Stimulated activated CD4-positive, alpha-beta T cell treated with anti-CD3 and anti-CD28 coated beads, Interleukin-4, amount 100 ng/mL, for 1 hour (primary cell): Measurements from ENCODE around the gene LMX1B.
"Not testable (repeated sequence)": the region's sequence is repeated elsewhere in the genome, so short reads cannot be mapped to it uniquely, and the experiment has no call there.

Source experiments
- DNase-seq: peaks from one replicate; pipeline ENCODE4 v3.0.0-alpha.2; 2020

Gene LMX1B

DNA sequence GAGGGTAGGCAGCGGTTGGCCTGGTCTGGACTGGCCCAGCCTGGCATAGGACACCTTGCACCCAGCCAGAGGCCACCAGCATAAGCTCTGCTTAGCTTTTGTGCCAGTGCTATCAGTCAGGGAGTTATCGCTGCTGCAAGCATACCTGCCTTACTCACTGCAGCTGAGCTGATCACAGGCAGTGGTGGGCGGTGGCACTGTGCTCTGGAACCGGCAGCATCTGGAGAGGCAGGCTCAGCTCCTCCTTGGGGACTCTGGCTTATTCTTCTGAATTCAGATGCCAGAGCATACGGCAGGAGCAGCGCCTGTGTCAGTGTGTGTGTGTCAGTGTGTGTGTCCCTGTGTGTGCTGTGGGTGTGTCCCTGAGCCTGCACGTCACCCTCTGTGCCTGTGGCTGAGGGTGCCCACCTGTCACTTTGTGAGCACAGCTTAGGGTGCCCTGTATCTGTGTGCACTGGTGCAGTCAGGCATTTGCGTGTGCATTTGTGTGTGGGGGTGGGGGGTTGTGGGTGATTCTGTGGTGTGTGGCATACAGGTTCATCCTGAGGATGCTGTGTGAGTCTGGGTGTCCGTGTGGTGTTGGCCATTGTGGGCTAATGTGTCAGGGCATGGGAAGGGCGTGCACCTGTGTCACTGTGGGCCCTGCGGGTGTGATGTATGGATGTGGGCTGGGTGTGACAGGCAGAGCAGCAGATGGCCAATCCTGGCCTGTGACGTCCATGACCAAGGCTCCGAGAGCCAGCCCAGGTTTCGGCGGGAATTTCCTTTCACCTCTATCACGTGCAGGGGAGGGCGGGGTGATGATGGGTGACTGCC, 23.5 kb downstream of the LMX1B start:
- DNase-seq, result no peak

DNA sequence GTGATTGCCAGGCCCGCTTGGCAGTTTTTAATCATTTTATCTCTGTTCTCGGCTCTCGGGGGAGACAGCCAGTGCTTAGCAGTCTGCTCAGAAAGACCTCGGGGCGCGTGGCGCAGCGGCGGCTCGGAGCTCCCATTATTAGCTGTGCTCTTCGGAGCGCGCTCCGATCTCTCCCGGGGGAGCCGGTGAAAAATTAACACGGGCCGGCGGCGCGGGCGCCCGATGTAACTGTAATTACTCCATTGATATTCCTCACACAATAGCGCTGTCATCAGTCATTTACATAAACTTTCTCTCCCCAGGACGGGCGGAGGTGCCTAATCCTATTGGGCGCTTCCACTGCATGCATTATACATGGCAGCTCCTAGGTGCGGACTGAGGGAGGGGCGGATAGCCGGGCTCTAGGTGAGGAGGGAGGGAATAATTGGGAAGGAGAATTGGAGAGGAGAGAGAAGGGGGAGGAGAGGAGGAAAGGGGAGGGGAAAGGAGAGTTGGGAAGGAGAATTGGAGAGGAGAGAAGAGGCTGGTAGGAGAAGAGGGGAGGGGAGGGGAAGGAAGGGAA, 24.9 kb downstream of the LMX1B start:
- DNase-seq, result no peak

DNA sequence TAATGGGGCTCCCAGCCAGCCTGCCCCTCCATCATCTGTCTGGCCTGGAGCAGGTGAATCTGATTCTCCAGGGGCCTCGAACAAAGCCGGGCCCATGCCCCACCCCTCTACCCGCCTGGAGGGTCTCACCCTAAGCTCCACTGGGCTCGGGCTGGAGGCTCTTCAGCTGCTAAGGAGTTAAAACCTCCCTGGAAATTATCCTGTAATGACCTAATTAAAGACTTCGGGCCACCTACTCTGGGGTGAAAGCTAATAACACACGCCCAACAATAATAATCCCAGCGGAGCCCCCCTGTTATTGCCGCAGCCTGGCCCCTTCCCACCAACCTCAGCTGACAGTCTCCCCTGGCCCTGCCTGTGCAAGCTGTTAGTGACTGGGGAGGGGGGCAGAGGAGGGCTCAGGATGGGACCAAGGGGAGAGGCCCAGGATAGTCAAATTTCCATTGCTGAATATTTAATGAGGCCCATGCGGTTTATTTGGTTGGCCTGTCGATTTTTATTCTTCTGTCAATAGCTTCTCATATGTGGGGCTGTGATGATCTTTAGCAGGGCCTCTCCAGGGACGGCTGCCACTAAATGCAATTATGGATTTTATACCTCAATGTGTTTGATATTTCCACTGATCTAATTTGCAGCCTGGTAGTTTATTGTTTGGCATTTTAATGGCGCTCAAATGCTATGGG, 25.7 kb downstream of the LMX1B start:
- no peak for DNase-seq

DNA sequence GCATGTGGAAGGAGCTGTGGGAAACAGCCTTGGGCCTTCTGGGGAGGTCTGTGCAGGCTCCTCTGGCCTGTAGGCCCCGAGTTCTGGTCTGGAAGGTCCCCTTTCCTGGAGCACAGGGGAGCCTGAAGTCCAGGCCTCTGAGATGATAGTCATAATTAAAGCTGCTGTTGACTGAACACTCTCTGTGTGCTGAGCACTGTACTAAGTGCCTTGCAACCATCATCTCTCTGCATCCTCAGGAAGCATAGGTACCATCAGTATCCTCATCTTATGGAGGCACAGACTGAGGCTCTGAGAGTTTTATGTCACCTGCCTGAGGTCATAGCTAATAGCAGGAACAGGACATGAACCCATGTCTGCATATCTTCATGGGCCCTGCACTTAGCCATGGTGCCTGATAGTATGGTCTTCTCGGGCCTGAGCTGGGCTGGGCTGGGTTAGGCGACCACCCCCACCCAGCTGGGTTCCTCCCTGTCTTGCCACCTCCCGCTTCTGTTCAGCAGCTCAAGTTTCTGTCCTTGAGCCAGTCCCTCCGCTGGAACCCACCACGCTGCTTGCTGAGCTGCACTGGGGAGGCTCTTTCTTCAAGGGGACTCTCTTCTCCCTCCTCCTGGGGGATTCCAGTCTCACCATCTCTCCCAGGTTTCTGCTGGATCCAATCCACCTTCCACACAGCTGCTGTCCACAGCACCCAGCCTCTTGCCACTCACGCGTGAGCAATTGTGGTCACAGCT, 27.6 kb downstream of the LMX1B start:
- no peak for DNase-seq

DNA sequence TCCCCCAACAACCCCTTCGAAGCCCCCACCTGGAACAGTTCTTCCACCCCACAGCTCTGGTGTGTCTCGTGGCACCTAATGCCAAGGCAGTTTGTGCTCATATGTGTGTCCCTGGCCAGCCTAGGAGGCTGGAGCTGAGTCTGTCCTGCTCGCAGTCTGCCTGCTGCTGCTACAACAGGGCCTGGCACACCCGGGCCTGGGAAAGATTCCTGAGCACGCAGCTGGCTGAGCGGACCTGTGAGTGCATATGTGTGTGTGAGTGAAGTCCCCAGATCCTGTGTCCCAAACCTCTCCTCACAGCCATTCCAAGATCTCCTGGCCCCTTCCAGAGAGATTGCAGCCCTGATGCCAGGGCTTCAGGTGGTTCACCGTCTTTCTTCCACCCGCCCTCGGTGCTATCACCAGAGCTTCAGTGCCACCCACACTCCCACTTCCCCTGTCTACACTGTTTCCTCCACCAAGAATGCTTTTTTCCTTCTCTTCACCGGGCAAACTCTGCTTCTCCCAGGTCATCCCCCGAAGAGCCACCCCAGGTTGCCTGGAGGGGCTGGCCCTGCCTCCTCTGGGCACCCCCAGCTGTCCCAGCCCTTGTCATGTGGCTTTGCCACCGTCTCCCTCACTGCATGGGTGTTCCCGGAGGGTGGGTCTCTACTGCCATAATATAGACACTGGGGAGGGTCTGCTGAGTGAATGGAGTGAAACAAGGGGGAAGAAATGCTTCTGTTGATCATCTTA, 28.4 kb downstream of the LMX1B start:
- DNase-seq, result no peak

DNA sequence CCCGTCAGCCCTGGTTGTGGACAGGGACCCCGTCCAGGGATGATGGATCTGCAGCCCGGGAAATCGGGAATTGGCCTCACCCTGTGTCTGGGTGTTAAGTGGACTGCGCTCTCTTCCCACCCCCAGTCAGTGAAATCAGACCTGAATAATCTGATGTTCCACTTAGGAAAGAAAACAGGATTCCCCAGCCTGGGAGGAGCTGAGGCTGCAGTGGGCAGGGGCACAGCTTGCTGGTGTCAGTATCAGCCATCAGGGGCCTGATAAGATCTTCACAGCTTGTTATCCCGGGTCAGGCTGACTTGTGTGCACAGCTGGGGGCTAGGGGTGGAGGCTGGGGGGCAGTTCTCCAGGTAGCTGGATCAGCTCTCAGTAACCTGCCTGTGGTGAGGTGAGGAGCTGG, 29.1 kb downstream of the LMX1B start:
- no peak for DNase-seq

DNA sequence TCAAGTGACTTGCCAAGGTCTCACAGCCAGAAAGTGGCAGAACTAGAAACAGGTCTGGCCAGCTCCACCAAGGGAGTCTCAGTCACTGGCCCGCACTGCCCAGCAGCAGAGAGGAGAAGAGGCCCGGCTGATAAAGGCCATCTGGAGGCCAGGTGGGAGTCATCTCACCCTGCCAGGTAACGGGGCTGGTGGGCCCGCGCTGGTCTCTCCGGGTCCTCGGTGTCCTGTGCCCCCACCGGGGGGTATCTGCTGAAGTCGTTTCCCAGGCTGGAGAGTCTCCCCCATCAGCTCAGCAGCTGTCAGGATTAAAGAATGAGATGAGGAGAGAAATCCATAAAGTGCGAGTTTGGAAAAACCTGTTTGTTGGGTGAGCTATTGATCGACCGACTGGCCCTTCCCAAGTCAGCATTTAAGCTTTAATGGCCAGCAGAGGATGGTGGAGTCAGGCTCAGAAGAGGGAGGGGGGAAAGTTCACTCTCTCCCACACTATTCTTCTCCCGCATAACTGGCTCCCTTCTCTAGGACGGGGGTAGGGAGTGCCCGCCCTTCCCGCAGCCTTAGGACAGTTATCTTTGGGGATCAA, 30.3 kb downstream of the LMX1B start:
- DNase-seq, result no peak

DNA sequence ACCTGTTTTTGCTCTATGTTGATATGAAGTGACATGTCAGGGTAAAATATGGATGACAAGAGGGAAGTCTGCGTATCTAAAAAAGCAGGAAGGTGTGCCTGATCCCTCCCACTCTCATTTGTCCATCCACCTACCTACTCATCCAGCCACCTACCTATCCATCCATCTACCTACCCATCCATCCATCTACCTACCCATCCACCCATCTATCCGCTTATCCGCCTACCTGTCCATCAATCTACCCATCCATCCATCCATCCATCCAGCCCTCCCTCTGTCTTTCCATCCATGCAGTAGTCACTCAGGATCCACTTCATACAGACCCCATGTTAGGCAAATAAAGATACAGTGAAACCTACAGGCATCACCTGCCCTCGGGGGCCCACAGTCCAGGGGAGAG, 32.4 kb downstream of the LMX1B start:
- no peak for DNase-seq

DNA sequence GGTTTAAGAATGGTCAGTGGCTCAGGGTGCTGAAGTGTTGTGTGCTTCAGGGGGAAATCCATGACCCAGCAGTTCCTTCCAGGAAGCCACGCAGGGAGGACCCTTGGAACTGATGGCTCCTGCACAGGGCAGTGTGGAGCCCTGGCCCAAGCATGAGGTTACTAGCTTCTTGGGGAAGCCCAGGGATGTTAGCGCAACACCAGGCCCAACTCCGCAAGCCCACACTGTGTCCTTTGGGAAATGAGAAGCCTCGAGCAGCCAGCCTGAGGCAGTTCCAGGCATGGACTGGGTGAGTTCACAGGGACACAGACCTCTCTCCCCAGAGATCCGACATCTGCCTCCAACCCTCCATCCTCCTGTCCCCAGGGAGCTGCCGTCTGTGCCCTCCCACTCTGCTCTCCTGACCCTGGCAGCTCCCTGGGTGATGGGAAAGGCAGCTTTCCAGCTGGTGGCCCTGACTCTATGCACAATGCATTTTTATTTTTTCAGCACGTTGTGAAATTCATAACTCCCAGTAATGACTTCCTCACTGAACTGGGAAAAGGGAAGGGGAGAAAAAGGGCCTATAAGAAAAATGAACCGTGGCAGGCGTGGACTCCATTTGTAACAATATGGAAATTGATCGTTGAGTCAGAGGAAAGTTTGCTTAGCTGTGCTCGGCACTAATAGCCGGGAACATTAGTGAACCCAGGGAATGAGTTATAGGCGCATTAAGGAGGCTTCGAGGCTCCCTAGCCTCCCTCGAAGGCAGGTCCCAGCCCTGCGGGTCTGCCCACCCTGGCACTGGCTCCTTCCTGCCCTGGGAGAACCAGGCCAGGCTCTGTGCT, 34.1 kb downstream of the LMX1B start:
- DNase-seq, result no peak

DNA sequence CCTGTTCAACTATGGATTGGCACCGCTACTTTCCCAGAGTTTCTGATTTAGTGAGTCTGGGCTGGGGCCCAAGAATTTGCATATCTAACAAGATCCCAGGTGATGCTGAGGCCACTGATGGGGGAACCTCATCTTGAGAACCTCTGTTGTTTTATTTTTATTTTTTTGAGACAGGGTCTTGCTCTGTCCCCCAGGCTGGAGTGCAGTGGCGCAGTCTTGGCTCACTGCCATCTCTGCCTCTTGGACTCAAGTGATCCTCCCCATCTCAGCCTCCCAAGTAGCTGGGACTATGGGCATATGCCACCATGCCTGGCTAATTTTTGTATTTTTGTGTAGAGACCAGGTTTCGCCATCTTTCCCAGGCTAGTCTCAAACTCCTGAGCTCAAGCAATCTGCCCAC, 35.7 kb downstream of the LMX1B start:
- no peak for DNase-seq

DNA sequence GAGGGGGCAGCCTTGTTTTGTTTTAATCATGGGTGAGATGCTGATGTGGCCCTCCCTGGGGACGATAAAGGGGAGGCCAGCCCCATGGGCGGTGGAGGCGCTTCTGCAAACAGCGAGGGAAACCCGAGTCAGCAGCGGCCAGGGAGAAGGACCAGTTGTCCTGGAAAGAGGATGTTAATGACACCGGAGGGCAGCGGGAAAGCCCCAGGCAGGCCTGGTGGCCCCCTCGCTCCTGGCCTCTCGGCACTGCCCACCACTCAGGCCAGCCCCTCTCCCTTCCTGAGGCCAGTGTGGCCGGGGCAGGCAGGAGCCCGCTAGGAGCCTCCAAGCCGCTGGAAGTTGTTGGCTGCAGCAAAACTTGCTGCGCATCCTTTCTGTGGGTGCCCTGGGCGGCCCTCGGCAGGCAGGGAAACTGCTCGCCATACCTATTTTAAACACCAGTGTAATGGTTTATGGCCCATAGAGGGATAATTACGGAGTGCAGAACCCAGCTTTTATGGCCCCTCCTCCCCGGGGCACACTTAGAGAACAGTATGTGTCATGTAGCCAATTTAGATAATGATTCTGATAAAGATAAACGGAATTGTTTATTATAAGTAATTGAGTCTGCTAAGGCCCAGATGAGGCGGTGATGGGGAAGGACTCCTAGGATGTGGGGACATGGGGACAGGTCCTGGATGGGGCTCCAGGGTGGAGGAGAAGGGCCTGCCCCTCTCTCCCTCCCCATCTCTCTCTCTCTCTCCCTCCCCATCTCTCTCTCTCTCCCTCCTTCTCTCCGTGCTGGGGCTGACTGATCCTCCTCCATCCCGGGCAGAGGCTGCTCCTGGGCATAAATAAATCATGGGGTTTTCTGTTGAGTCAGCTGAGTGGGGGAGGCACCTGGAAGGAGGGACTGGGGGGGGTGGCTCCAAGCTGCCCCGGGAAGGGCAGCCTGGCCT, 36.9 kb downstream of the LMX1B start:
- no peak for DNase-seq

DNA sequence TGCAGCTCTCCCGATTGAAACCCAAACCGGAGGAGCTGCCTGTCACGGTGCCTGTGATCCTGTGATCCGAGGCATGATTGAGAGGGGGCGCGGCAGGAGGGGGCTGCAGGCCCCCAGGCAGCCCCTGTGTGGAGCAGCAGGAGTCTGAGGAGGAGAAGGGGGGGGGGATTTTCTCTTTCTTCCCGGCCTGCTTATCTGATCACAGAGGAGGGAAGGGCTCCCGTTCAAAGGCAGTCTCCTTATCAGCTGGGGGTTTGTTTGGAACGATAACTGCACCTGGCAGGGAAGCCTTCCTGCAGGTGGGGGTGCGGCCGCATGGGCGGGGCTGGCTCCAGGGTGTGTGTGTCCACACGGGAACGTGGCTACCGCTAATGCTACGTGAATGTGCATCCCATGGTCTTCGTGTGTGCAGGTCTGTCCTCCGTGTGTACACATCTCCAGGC, 38.4 kb downstream of the LMX1B start:
- DNase-seq, result no peak

DNA sequence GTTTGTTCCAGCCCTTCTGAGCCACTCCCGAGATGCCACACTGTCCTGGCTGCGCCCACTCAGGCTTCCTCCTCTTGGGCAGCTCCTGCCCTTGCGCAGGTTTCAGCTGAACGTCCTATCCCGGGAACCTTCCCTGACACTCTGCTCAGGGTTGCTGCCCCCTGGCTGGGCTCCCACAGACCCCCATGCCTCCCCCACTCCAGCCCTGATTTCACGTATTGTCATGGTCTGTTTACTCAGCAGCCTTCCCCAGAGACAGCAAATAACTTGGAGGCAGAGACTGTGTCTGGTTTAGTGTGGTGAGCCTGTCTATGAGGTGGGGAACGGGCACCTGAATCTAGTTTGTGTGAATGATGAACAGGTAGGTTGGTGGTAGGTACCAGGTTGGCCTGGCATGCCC, 40.4 kb downstream of the LMX1B start:
- no peak for DNase-seq

DNA sequence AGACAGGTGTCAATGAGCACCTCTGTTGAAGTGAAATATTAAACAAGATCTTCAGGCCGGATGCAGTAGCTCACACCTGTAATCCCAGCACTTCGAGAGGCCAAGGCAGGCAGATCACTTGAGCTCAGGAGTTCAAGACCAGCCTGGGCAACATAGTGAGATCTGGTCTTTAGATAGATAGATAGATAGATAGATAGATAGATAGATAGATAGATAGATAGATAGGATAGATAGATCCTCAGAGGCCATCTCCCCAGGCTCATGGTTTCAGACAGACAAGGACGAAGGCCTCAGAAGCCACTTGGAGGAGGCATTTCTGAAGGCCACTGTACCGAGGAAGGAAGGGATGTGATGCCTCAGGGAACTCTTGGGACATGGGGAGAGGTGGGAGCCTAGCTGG, 42.5 kb downstream of the LMX1B start:
- not testable (repeated sequence) for DNase-seq

DNA sequence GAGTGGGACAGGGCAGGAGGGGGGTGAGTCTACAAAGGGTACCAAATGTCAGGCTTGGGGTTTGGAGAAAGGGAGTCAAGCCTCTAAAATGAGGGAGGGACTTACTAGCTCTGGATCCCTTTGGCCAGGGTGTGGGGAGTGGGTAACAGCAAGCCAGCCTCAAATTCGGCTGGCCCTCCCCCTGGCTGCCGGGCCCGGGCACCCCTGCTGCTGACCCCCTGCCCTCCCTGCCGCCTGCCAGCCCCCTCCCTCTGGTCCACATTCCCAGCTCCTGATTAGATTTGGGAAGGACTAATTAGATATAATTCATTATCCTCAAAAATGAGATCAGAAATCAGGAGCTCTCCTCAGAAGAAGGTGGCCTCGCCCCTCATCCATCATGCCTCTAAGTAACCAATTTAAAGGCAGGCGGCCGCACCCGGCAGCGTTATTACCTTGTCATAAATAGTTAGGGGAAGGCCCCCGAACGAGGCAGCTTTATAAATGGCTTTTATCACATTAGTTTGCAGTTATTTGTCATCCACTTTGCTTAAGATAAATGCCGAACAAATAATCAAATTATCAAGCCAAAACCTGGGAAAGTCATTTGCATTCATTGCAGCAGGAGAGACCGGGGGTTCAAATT, 44.6 kb downstream of the LMX1B start:
- DNase-seq, result no peak

DNA sequence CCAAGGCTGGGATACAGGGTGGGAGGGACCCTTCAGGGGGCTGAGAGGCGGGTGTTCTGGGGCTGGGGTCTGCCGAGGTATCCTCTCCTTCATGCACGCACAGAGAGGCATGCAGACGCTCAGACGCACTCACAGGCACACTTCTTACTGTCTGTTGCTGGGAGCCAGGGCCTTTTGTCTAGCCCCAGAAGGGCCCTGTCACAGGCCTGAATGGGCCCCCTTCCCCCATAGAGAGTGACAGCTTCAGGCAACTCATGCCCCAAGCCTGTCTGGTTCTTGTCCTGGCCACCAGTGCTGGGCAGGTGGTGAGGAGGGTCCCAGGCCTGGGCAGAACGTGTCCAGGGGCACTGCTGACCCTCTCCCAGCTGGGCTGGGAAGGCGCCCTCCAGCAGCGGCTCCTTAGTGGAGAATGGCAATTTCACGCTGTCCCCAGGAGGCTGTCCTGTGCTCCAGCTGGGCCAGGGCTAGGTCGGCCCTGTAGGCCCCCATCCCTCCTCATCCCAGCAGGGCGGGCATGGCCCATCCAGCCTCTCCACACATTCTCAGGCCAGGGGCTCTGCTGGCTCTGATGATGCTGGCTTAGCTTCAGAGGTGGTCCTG, 45.3 kb downstream of the LMX1B start:
- no peak for DNase-seq

DNA sequence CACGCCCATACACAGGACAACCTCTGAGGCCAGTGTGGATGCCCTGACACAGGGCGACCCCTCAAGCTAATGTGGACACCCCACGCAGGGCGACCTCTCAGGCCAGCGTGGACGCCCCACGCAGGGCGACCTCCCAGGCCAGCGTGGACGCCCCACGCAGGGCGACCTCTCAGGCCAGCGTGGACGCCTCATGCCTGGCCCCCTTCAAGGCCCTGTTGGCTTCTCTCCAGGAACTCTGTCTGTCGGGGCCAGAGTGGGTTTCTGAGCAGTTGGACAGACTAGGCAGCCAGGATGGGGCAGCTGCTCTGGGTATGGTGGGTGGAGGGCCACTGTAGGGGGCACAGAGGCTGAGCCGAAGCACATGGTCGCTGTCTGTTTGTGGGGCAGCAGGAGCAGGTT, 47.4 kb downstream of the LMX1B start:
- no peak for DNase-seq

DNA sequence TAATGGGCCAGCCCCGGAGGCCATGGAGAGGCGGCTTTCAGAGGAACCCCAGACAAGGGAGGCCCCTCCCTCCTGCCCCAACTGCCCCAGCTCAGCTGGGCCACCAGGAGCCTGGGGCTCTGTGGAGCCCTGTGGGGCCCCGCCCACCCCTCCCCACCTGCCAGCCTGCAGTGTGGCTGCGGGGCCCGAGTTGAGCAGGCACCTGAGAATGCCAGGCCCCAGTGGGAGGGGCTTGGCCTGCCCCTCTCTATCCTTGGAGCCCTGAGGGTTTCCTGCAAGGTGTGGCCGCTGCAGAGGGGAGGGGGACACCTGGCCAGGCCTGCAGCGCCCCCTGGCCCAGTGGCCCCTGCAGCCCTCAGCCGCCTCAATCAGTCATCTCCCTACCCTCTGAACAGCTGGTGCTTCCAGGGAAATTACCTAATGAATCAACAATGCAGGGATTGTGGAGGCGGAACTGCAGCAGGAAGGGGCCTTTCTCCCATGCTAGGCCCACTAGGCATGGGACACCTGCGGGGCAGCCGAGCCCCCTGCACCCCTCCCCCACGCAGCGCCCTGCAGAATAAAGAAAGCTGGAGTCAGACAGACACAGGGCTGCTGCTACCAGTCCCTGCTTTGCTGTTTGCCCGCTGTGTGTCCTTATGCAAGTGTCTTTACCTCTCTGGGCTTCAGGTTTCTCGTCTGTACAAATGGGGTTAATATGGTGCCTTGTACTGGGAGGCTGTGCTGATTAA, 48.0 kb downstream of the LMX1B start:
- no peak for DNase-seq

DNA sequence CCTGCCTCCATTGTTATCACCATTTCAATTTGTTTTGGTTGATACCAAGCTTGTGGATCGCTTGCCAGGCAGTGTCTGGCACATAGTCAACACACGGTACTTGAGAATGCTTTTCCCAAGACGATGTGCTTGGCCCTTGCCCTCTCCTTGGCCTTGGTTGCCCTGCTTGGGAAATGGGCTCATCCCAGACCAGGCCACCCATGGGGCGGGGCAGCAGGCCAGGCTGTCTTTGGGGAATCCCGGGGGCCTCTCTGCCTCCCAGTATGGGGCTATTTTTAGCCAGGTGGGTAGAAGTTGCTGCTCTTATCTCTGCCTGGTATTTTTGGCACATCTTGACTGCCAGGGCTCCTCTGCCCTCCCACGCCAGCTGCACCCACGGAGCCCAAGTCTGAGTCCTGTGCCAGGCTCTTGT, 49.9 kb downstream of the LMX1B start:
- DNase-seq, result no peak
